Measurements from ENCODE around the gene NEK2.
"Not testable (repeated sequence)": the region's sequence is repeated elsewhere in the genome, so short reads cannot be mapped to it uniquely, and the experiment has no call there.

NEK2 gene

GRCh38 chr1:211632117-211632807 lies 43.2 kb downstream of the NEK2 start:
- DNase-seq: no peak

GRCh38 chr1:211631168-211631567 lies 44.3 kb downstream of the NEK2 start:
- DNase-seq: no peak

GRCh38 chr1:211630236-211631081 lies 45.0 kb downstream of the NEK2 start:
- no peak for DNase-seq

GRCh38 chr1:211628417-211628816 lies 47.0 kb downstream of the NEK2 start:
- DNase-seq: no peak

GRCh38 chr1:211627259-211627658 lies 48.2 kb downstream of the NEK2 start:
- no peak for DNase-seq

GRCh38 chr1:211625866-211626265 lies 49.6 kb downstream of the NEK2 start:
- DNase-seq: not testable (repeated sequence)

GRCh38 chr1:211625040-211625439 lies 50.4 kb downstream of the NEK2 start:
- no peak for DNase-seq

GRCh38 chr1:211623515-211623914 lies 51.9 kb downstream of the NEK2 start:
- no peak for DNase-seq

- DNase-seq: no peak
Observed at GRCh38 chr1:211621447-211622198, 53.8 kb downstream of the NEK2 start.

- no peak for DNase-seq
Observed at GRCh38 chr1:211620097-211620496, 55.3 kb downstream of the NEK2 start.

- DNase-seq: no peak
Observed at GRCh38 chr1:211619033-211619996, 56.1 kb downstream of the NEK2 start.

- no peak for DNase-seq
Observed at GRCh38 chr1:211616965-211617297, 58.5 kb downstream of the NEK2 start.

- no peak for DNase-seq
Observed at GRCh38 chr1:211616231-211616964, 59.0 kb downstream of the NEK2 start.

GRCh38 chr1:211614615-211615014 lies 60.8 kb downstream of the NEK2 start:
- DNase-seq: no peak

GRCh38 chr1:211613951-211614350 lies 61.5 kb downstream of the NEK2 start:
- no peak for DNase-seq

- no peak for DNase-seq
Observed at GRCh38 chr1:211613108-211613947, 62.1 kb downstream of the NEK2 start.

GRCh38 chr1:211612786-211613107 lies 62.7 kb downstream of the NEK2 start:
- DNase-seq: no peak
